ENCODE results near the gene ALPP.
"Not testable (repeated sequence)": the region's sequence is repeated elsewhere in the genome, so short reads cannot be mapped to it uniquely, and the experiment has no call there.

ALPP gene

DNA sequence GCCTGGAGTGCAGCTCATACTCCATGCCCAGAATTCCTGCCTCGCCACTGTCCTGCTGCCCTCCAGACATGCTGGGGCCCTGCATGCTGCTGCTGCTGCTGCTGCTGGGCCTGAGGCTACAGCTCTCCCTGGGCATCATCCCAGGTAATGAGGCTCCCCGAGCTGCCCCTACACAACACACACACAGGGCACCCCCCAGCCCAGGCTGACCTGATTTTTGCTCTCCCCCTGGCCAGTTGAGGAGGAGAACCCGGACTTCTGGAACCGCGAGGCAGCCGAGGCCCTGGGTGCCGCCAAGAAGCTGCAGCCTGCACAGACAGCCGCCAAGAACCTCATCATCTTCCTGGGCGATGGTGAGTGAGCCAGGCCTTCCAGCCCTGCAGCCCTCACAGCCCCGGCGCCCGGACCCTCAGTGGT lies at the start of gene ALPP:
ALPP (plus strand) TSS at position 17 of the 417 bp plus-strand sequence; CDS start at position 69, 52 bp downstream.
- not testable (repeated sequence) for H3K4me1 ChIP-seq (ENCODE audit: control insufficient read depth, insufficient read depth, low read length); H3K27me3 ChIP-seq (ENCODE audit: control insufficient read depth, insufficient read depth, low read length); H3K27ac ChIP-seq (ENCODE audit: low read depth, low read length); H3K36me3 ChIP-seq (ENCODE audit: control insufficient read depth, insufficient read depth, low read length); H3K4me3 ChIP-seq (ENCODE audit: low read length); H3K9ac ChIP-seq (ENCODE audit: low read length)

GRCh38 chr2:232329716-232330067 lies 48.9 kb upstream of the ALPP start:
- no peak overlapping the region for H3K27ac ChIP-seq (ENCODE audit: low read depth, low read length)
- no peaks in the 10 kb centered on the region for H3K27me3 ChIP-seq (ENCODE audit: control insufficient read depth, insufficient read depth, low read length)
- no peaks in the 10 kb centered on the region for H3K36me3 ChIP-seq (ENCODE audit: control insufficient read depth, insufficient read depth, low read length)

GRCh38 chr2:232330068-232330999 lies 48.2 kb upstream of the ALPP start:
- H3K4me3 ChIP-seq (ENCODE audit: low read length): no peak overlapping the region
- H3K27ac ChIP-seq (ENCODE audit: low read depth, low read length): no peak overlapping the region
- H3K27me3 ChIP-seq (ENCODE audit: control insufficient read depth, insufficient read depth, low read length): no peaks in the 10 kb centered on the region
- no peaks in the 10 kb centered on the region for H3K4me1 ChIP-seq (ENCODE audit: control insufficient read depth, insufficient read depth, low read length)
- no peaks in the 10 kb centered on the region for H3K36me3 ChIP-seq (ENCODE audit: control insufficient read depth, insufficient read depth, low read length)
- no peak overlapping the region for H3K9ac ChIP-seq (ENCODE audit: low read length)

More at GRCh38 chr2:232329716-232330067, 48.9 kb upstream of the ALPP start:
- Histone ChIP-seq H3K9ac (ENCODE audit: low read length) (no peak overlapping the region), H3K4me3 (ENCODE audit: low read length) (no peak overlapping the region), H3K4me1 (ENCODE audit: control insufficient read depth, insufficient read depth, low read length) (no peaks in the 10 kb centered on the region)

DNA sequence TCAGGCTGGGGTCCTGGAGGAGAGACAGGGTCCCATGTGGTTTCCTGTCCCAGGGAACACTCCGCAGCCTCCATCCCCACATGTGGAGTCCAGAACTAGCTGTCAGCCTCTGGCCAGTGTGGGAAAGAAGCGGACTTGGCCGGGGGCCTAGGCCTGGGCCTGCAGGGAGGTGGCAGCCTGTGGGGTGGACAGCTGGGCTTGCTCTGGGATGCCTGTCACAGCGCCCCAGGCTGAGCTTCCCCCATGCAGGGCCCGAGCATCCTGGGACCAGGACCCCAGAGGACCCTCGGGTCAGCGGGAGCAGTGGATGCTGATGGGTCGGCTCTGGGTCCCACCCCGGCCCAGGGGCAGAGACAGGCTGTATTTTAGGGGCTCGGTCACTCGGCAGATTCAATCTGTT lies 47.5 kb upstream of the ALPP start:
- not testable (repeated sequence) for H3K4me1 ChIP-seq (ENCODE audit: control insufficient read depth, insufficient read depth, low read length); H3K36me3 ChIP-seq (ENCODE audit: control insufficient read depth, insufficient read depth, low read length); H3K27me3 ChIP-seq (ENCODE audit: control insufficient read depth, insufficient read depth, low read length); H3K4me3 ChIP-seq (ENCODE audit: low read length); H3K27ac ChIP-seq (ENCODE audit: low read depth, low read length); H3K9ac ChIP-seq (ENCODE audit: low read length)

- H3K4me3 ChIP-seq (ENCODE audit: low read length); H3K9ac ChIP-seq (ENCODE audit: low read length); H3K4me1 ChIP-seq (ENCODE audit: control insufficient read depth, insufficient read depth, low read length); H3K36me3 ChIP-seq (ENCODE audit: control insufficient read depth, insufficient read depth, low read length); H3K27me3 ChIP-seq (ENCODE audit: control insufficient read depth, insufficient read depth, low read length); H3K27ac ChIP-seq (ENCODE audit: low read depth, low read length): not testable (repeated sequence)
These were observed 46.9 kb upstream of the ALPP start for GRCh38 chr2:232331641-232332040.

GRCh38 chr2:232332244-232332939 lies 46.2 kb upstream of the ALPP start:
- H3K27ac ChIP-seq (ENCODE audit: low read depth, low read length); H3K4me1 ChIP-seq (ENCODE audit: control insufficient read depth, insufficient read depth, low read length); H3K9ac ChIP-seq (ENCODE audit: low read length); H3K27me3 ChIP-seq (ENCODE audit: control insufficient read depth, insufficient read depth, low read length); H3K4me3 ChIP-seq (ENCODE audit: low read length); H3K36me3 ChIP-seq (ENCODE audit: control insufficient read depth, insufficient read depth, low read length): not testable (repeated sequence)

- H3K4me3 ChIP-seq (ENCODE audit: low read length): no peak overlapping the region
- no peaks in the 10 kb centered on the region for H3K27me3 ChIP-seq (ENCODE audit: control insufficient read depth, insufficient read depth, low read length)
- no peaks in the 10 kb centered on the region for H3K36me3 ChIP-seq (ENCODE audit: control insufficient read depth, insufficient read depth, low read length)
- H3K4me1 ChIP-seq (ENCODE audit: control insufficient read depth, insufficient read depth, low read length): no peaks in the 10 kb centered on the region
- H3K9ac ChIP-seq (ENCODE audit: low read length): no peak overlapping the region
- no peak overlapping the region for H3K27ac ChIP-seq (ENCODE audit: low read depth, low read length)
These were observed 45.7 kb upstream of the ALPP start for GRCh38 chr2:232332940-232333259.

DNA sequence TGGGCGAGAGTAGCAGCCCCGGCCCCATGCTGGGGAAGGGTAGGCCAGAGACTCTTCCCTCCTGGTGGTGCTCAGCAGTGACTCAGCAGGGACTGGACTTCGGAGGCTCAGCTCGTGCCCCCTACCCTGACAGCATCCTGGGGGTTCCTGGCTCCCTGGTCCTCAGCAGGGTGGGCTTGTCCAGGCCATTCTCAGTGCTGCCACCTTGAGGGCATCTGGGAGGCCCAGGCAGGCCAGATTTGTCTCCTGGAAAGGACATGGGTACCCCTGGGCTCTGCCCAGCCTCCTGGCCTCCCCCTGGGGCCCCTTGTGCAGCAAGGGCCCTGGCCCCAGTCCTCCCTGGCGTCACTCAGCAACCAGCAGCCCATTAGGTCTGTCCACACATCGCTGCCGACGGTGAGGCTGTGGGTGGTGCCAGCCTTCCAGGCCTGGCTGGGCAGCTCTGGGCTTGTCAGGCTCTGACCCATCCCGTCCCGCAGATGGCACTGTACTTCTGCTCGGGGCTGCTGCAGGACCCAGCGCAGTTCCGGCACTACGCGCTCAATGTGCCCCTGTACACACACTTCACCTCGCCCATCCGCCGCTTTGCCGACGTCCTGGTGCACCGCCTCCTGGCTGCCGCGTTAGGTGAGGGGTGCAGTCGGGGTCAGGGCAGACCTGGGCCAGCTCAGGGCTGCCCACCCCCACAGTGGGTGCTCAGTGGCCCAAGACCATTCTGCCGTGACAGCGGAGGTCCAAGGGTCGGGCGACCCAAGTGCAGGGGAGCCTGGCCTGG lies 45.0 kb upstream of the ALPP start:
- H3K27ac ChIP-seq (ENCODE audit: low read depth, low read length): no peak overlapping the region
- no peak overlapping the region for H3K9ac ChIP-seq (ENCODE audit: low read length)
- no peaks in the 10 kb centered on the region for H3K27me3 ChIP-seq (ENCODE audit: control insufficient read depth, insufficient read depth, low read length)
- H3K36me3 ChIP-seq (ENCODE audit: control insufficient read depth, insufficient read depth, low read length): no peaks in the 10 kb centered on the region
- H3K4me1 ChIP-seq (ENCODE audit: control insufficient read depth, insufficient read depth, low read length): no peaks in the 10 kb centered on the region
- no peak overlapping the region for H3K4me3 ChIP-seq (ENCODE audit: low read length)

- H3K36me3 ChIP-seq (ENCODE audit: control insufficient read depth, insufficient read depth, low read length); H3K9ac ChIP-seq (ENCODE audit: low read length); H3K4me1 ChIP-seq (ENCODE audit: control insufficient read depth, insufficient read depth, low read length); H3K4me3 ChIP-seq (ENCODE audit: low read length); H3K27ac ChIP-seq (ENCODE audit: low read depth, low read length); H3K27me3 ChIP-seq (ENCODE audit: control insufficient read depth, insufficient read depth, low read length): not testable (repeated sequence)
These were observed 44.2 kb upstream of the ALPP start for GRCh38 chr2:232334136-232334884.

GRCh38 chr2:232334885-232335205 lies 43.7 kb upstream of the ALPP start:
- H3K4me1 ChIP-seq (ENCODE audit: control insufficient read depth, insufficient read depth, low read length); H3K27ac ChIP-seq (ENCODE audit: low read depth, low read length); H3K27me3 ChIP-seq (ENCODE audit: control insufficient read depth, insufficient read depth, low read length); H3K9ac ChIP-seq (ENCODE audit: low read length); H3K36me3 ChIP-seq (ENCODE audit: control insufficient read depth, insufficient read depth, low read length); H3K4me3 ChIP-seq (ENCODE audit: low read length): not testable (repeated sequence)

DNA sequence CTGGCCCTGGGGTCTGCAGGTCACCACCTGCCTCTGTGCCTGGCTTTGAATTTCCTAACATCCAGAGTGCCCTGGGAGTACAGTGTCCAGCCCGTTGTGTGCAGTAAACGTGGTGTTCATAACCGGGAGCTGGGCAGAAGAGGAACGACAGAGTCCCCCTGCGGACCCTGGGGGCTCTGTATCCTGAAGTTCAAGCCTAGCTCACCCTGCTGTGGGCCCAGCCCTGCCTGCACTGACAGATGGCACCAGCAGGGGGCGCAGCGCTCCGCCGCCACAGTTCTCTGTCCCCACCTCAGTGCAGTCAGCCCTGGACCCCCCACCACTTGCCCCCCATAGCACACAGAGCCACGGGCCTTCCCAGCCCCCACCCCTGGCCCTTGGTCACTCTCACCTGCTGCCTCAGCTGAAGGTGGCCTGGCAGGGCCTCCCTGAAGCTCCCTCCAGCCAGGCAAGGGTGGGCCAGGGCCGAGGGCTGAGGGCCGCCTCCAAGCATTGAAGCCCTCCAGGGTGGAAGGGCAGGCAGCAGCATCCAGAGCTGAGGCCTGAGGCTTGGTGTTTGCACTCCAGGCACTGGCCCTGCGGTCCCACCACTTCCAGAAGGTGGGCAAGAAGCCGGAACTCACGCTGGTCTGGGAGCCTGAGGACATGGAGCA lies 43.2 kb upstream of the ALPP start:
- not testable (repeated sequence) for H3K9ac ChIP-seq (ENCODE audit: low read length); H3K4me1 ChIP-seq (ENCODE audit: control insufficient read depth, insufficient read depth, low read length); H3K27me3 ChIP-seq (ENCODE audit: control insufficient read depth, insufficient read depth, low read length); H3K27ac ChIP-seq (ENCODE audit: low read depth, low read length); H3K4me3 ChIP-seq (ENCODE audit: low read length); H3K36me3 ChIP-seq (ENCODE audit: control insufficient read depth, insufficient read depth, low read length)

DNA sequence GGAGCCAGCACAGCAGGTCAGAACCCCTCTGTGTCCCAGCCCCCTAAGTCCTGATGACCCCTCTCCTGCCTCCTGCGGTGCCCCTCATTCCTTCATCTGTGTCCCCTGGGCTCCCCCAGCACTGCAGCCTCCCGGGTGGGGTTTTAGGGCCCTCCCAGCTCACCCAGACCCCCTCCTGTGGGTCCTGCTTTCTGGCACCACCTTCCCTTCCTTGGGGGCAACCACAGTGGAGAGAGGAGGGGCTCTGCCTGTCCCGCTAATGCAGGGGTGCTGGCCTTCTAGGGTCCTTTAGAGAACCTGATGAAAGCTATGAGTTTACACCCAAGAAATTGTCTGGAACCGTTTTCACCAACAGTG lies 42.7 kb upstream of the ALPP start:
- no peak overlapping the region for H3K4me3 ChIP-seq (ENCODE audit: low read length)
- H3K4me1 ChIP-seq (ENCODE audit: control insufficient read depth, insufficient read depth, low read length): no peaks in the 10 kb centered on the region
- no peak overlapping the region for H3K9ac ChIP-seq (ENCODE audit: low read length)
- no peaks in the 10 kb centered on the region for H3K27me3 ChIP-seq (ENCODE audit: control insufficient read depth, insufficient read depth, low read length)
- no peaks in the 10 kb centered on the region for H3K36me3 ChIP-seq (ENCODE audit: control insufficient read depth, insufficient read depth, low read length)
- H3K27ac ChIP-seq (ENCODE audit: low read depth, low read length): no peak overlapping the region

Measured in rectal smooth muscle tissue (tissue), 1 donor.